ENCODE measurements around the gene LDHB.
"Not testable (repeated sequence)": the region's sequence is repeated elsewhere in the genome, so short reads cannot be mapped to it uniquely, and the experiment has no call there.

The LDHB gene

DNA sequence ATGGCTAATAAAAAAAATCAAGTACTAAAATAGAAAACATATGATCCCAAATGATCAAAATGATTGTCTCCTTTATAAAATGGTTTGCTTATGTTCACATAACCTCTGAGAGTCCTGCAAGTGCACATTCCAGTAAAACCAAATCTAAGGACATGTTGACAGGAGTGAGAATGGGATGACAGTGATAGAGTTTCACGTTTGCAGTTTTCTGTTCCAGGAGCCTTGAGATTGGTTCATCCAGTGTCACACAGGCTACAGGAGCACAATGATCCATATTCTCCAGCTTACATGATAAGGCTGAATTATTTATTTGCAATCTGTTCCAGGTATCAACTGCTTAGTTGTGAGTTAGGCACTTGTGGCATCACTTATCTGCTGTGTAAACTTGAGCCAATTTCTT lies 51.5 kb downstream of the LDHB start:
- DNase-seq, result no peak

GRCh38 chr12:21604245-21605101 lies 53.2 kb downstream of the LDHB start, which contains the start of gene GYS2:
GYS2 (minus strand) TSS chr12:21604847; CDS start chr12:21604592, 255 bp downstream.
- DNase-seq, result no peak

GRCh38 chr12:21602774-21603173 lies 54.9 kb downstream of the LDHB start:
- no peak for DNase-seq

DNA sequence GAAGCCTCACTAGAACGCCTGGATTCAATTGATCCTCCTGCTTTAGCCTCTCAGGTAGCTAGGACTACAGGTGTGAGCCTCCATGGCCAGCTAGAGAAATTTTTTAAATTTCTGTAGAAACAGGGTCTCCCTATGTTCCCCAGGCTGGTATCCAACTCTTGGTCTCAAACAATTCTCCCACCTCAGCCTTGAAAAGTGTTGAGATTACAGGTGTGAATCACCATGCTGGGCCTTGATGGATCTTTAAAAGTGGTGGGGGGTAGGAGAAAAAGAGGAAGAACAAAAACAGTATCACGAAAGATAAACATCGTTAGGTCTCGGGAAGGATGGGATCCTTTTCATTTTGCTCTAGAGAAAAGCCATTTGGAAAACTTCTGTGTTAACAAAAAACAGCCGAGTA lies 57.4 kb downstream of the LDHB start:
- DNase-seq, result no peak

DNA sequence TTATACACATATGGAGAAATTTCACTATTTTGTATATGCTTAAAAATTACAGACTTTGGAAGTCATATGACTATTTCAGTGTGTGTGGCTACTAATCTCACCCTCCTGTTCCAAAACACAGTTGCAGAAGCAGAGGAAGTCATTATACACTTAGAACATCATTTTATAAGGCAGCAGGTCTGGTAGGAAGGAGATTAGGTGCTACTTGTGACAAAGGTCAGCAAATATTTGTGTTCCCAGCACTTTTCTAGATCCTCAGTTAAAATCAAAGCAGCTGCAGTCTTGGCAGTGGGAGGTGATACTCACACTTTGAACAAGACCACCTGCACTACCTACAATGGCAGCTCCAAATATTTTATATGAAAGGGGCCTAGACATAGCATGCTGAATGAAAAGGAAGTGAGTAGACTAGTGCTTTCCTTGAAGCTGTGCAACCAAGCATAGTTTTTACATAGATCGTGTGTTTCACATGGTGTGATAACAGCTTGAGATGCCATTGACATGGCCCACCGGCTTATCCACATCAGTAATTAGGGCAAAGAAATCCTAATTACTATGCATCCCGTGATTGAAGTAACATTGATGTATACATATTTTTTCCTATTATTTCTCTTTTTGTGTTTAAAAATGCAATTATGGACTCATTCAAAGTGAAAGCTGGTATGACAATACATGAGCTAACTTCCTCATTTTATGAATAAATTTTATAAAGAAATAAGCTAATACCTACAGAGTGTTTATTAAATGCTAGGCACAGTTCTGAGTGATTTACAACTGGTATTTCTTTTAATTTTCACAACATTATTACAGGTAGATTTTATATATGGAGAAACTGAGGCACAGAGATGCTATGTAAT lies 58.3 kb downstream of the LDHB start:
- no peak for DNase-seq

DNA sequence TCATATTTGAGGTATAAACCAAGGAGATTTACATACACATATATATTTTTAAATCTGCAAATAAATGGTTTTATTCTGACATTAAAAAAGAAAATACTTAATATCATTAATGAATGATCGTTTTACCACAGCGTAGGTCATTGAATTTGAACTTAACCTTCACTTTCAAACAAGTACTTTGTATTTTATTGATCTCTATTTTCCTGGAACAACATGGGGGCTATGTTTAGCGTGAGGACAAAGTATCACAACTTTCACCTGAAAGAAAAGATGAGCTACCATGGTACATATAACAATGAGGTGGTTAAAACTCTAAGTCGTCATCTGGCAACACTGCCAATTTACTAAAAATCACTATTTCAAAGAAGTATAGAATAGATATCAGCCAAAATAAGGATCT lies 59.0 kb downstream of the LDHB start:
- DNase-seq, result no peak

DNA sequence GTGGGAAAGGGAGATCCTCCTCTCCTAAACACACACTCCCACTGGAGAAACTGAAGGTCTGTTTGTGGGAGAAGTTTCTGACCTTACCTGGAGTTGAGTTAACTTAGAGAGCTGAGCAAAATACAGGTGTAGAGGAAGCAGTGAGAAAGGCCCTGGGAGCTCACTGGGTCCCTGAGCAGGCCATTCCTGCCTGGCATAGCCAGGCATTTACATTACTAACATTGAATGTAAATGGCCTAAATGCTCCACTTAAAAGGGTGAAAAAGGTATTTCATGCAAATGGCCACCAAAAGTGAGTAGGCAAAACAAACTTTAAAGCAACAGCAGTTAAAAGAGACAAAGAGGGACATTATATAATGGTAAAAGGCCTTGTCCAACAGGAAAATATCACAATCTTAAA lies 62.3 kb downstream of the LDHB start:
- DNase-seq, result not testable (repeated sequence)

DNA sequence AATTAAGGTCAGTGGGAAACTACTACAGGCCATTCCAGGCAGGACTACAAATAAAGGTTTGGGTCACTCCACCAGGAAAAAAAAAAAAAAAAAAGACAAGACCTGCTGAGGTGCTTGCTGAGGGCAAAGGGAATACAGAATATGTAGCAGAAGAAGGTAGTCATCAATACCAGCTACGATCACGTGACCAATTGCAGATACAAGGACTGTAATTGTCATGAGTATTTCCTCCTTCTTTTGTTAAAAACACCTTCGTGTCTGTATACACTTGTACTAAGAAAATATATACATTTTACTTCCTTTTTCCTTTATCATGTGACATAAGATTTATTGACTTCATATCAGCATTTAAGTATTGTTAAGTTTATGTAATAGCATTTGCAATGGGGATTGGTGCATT lies 72.2 kb downstream of the LDHB start:
- no peak for DNase-seq

Measured in NCI-H2029 treated with DMSO at 0.1 percent for 48 hours (cell line).